ENCODE measurements around the gene DAPK1. TPM values are rescaled to one million over a fixed set of nuclear protein-coding genes. Genes with fewer than 3 reads are reported as not detected.

Gene DAPK1
- polyA plus RNA-seq, 1 donor = 24.9 TPM

DNA sequence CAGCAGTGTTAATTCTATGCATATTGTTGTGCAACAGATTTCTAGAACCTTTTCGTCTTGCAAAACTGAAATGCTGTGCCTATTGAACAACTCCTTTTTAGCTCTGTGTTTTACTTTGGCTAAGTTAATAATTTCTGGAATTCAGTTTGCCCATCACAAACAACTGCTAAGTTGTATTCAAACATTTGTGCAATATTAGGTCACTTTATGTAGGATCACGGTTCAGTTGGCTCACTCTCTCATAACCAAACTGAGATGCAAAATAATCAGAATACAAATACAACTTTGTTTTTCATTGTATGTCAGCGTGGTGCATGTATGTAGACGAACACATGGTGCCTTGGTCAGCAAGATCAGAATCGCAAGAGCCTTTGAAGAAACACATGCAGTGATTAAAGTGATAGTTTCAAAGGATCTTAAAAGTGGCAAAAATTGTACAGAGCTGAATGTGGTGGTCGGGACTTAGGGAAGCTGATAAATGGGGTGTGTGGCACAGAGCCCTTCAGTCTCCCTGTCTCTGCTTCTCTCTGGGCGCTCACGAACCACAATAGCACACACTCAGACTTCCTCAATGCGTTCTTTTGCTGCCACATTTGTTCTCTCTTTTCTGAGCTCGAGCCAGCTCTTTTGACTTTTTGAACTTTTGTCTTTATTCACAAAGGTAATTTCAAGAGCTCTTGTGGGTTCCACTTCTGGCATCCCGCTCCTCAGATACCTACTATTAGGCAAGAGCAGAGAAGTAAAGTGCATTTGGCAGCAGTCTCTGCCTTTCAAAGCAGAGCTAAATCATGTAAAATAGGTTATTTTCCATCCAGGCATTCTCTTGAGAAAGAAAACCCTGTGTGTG, 115.8 kb downstream of the DAPK1 start:
- Histone ChIP-seq H3K27me3 (ENCODE audit: control insufficient read depth, insufficient read depth, low read length) (no peaks in the 10 kb centered on the region), H3K9me3 (ENCODE audit: control insufficient read depth, low read depth, low read length) (no peaks in the 10 kb centered on the region), H3K36me3 (ENCODE audit: control insufficient read depth, insufficient read depth, low read length) (peaks cover 18% of the 10 kb centered on the region), H3K4me1 (ENCODE audit: control insufficient read depth, insufficient read depth, low read length) (no peaks in the 10 kb centered on the region), H3K4me3 (ENCODE audit: low read length) (no peak overlapping the region), H3K27ac (ENCODE audit: low read length) (no peak overlapping the region)
- DNase-seq = no peak
- 69% methylated on average over 2 of the region's 11 CpGs for WGBS (ENCODE audit: insufficient coverage, low lambda C conversion rate)

DNA sequence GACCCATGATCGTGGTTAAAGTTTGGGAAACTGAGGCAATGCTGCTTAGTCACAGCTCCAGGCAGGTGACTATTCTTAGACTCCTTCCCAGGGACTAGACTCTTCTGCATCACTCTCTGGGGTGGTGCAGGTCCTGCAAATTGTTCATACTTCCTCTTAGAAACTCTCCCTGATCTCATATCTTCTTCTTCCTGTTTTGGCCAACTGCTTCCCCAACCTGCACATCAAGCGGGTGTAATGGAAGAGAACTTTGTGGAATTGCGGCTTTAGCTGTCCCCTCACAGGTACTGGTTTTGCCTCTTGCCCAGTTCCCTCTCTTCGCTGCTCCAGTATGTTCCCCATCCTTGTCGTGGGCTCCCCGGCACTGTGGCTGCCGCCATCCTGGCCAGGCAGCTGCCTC, 116.7 kb downstream of the DAPK1 start:
- H3K27ac ChIP-seq (ENCODE audit: low read length) = no peak overlapping the region
- no peaks in the 10 kb centered on the region for H3K9me3 ChIP-seq (ENCODE audit: control insufficient read depth, low read depth, low read length)
- no CpG with 5 or more reads among the region's 7 CpGs for WGBS (ENCODE audit: insufficient coverage, low lambda C conversion rate)
- H3K36me3 ChIP-seq (ENCODE audit: control insufficient read depth, insufficient read depth, low read length) = peaks cover 23% of the 10 kb centered on the region
- no peaks in the 10 kb centered on the region for H3K4me1 ChIP-seq (ENCODE audit: control insufficient read depth, insufficient read depth, low read length)
- no peaks in the 10 kb centered on the region for H3K27me3 ChIP-seq (ENCODE audit: control insufficient read depth, insufficient read depth, low read length)
- no peak for DNase-seq
- no peak overlapping the region for H3K4me3 ChIP-seq (ENCODE audit: low read length)

DNA sequence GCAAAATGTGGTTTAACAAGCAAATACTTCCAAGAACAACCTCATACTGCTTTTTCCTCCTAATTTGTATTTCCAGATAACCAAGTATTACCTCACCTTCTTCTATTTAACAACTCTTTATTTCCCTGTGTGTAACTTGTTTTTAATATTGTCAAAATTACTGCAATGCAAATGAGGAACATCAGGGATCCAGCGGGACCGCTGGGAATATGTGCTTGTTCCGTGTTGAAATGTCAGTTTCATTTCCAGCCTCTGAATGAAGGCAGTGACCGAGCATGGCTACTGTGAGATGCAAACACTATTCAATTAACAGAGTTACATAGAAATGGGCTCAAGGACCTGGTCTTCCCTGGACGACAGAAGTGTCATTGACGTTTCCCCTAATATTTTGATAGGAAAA, 117.5 kb downstream of the DAPK1 start:
- WGBS (ENCODE audit: insufficient coverage, low lambda C conversion rate) = no CpG with 5 or more reads among the region's 6 CpGs
- no peak for DNase-seq
- Histone ChIP-seq H3K27me3 (ENCODE audit: control insufficient read depth, insufficient read depth, low read length) (no peaks in the 10 kb centered on the region), H3K4me1 (ENCODE audit: control insufficient read depth, insufficient read depth, low read length) (no peaks in the 10 kb centered on the region), H3K4me3 (ENCODE audit: low read length) (no peak overlapping the region), H3K9me3 (ENCODE audit: control insufficient read depth, low read depth, low read length) (no peaks in the 10 kb centered on the region), H3K27ac (ENCODE audit: low read length) (no peak overlapping the region), H3K36me3 (ENCODE audit: control insufficient read depth, insufficient read depth, low read length) (peaks cover 20% of the 10 kb centered on the region)

GRCh38 chr9:87615547-87616148, 118.0 kb downstream of the DAPK1 start:
- H3K9me3 ChIP-seq (ENCODE audit: control insufficient read depth, low read depth, low read length) = no peaks in the 10 kb centered on the region
- no CpG with 5 or more reads among the region's 6 CpGs for WGBS (ENCODE audit: insufficient coverage, low lambda C conversion rate)
- H3K27ac ChIP-seq (ENCODE audit: low read length) = no peak overlapping the region
- H3K4me3 ChIP-seq (ENCODE audit: low read length) = no peak overlapping the region
- DNase-seq = no peak
- no peaks in the 10 kb centered on the region for H3K27me3 ChIP-seq (ENCODE audit: control insufficient read depth, insufficient read depth, low read length)
- peaks cover 20% of the 10 kb centered on the region for H3K36me3 ChIP-seq (ENCODE audit: control insufficient read depth, insufficient read depth, low read length)
- H3K4me1 ChIP-seq (ENCODE audit: control insufficient read depth, insufficient read depth, low read length) = no peaks in the 10 kb centered on the region

GRCh38 chr9:87618226-87618625, 120.6 kb downstream of the DAPK1 start:
- DNase-seq = no peak
- Histone ChIP-seq H3K27me3 (ENCODE audit: control insufficient read depth, insufficient read depth, low read length) (no peaks in the 10 kb centered on the region), H3K9me3 (ENCODE audit: control insufficient read depth, low read depth, low read length) (no peaks in the 10 kb centered on the region), H3K4me3 (ENCODE audit: low read length) (no peak overlapping the region), H3K4me1 (ENCODE audit: control insufficient read depth, insufficient read depth, low read length) (no peaks in the 10 kb centered on the region), H3K27ac (ENCODE audit: low read length) (no peak overlapping the region), H3K36me3 (ENCODE audit: control insufficient read depth, insufficient read depth, low read length) (peaks cover 20% of the 10 kb centered on the region)
- WGBS (ENCODE audit: insufficient coverage, low lambda C conversion rate) = no CpG with 5 or more reads among the region's 2 CpGs

DNA sequence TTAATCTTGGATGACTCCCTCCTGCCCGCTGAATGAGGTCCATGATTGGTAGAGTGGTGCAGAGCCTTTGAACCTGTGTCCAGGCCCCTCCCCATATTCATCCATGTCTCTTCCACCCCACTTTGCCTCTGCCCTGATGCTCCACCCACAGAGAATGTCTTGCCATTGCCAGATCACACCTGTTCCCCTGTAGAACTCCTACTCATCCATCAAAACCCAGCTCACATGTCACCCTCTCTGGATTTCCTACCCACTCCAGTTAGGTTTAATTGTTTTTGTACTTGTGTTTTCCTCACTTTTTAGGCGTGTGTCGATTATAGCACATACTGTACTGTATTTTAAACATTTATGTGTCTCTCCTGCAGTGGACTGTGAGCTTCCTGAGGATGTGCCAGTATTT, 121.3 kb downstream of the DAPK1 start:
- Histone ChIP-seq H3K27ac (ENCODE audit: low read length) (no peak overlapping the region), H3K9me3 (ENCODE audit: control insufficient read depth, low read depth, low read length) (no peaks in the 10 kb centered on the region), H3K36me3 (ENCODE audit: control insufficient read depth, insufficient read depth, low read length) (peaks cover 20% of the 10 kb centered on the region), H3K4me3 (ENCODE audit: low read length) (no peak overlapping the region), H3K27me3 (ENCODE audit: control insufficient read depth, insufficient read depth, low read length) (no peaks in the 10 kb centered on the region), H3K4me1 (ENCODE audit: control insufficient read depth, insufficient read depth, low read length) (no peaks in the 10 kb centered on the region)
- no peak for DNase-seq
- no CpG with 5 or more reads among the region's 3 CpGs for WGBS (ENCODE audit: insufficient coverage, low lambda C conversion rate)

DNA sequence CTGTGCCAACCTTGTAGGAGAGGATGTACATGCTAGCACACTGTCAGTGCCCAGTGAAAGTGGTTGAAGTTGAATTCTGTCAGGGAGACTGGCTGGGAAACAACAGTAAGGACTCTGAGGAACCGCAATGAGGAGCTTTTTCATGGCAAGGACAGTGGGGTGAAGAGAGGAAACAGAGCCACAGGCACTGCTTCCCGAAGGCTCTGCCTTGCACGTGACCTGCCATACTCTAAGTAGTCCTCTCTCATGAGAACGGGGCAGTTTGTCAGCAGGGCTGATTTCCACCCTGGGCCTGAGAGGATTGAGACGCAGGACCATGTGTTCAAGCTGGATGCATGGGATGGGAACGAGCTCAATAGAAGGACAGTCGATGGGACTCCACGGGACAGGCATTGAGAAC, 121.7 kb downstream of the DAPK1 start:
- DNase-seq = no peak
- Histone ChIP-seq H3K4me1 (ENCODE audit: control insufficient read depth, insufficient read depth, low read length) (no peaks in the 10 kb centered on the region), H3K4me3 (ENCODE audit: low read length) (no peak overlapping the region), H3K27me3 (ENCODE audit: control insufficient read depth, insufficient read depth, low read length) (no peaks in the 10 kb centered on the region), H3K9me3 (ENCODE audit: control insufficient read depth, low read depth, low read length) (no peaks in the 10 kb centered on the region), H3K36me3 (ENCODE audit: control insufficient read depth, insufficient read depth, low read length) (peaks cover 23% of the 10 kb centered on the region), H3K27ac (ENCODE audit: low read length) (no peak overlapping the region)
- no CpG with 5 or more reads among the region's 8 CpGs for WGBS (ENCODE audit: insufficient coverage, low lambda C conversion rate)

GRCh38 chr9:87620731-87621322, 123.2 kb downstream of the DAPK1 start:
- Histone ChIP-seq H3K4me3 (ENCODE audit: low read length) (no peak overlapping the region), H3K9me3 (ENCODE audit: control insufficient read depth, low read depth, low read length) (no peaks in the 10 kb centered on the region), H3K4me1 (ENCODE audit: control insufficient read depth, insufficient read depth, low read length) (no peaks in the 10 kb centered on the region), H3K27me3 (ENCODE audit: control insufficient read depth, insufficient read depth, low read length) (no peaks in the 10 kb centered on the region), H3K27ac (ENCODE audit: low read length) (no peak overlapping the region), H3K36me3 (ENCODE audit: control insufficient read depth, insufficient read depth, low read length) (peaks cover 18% of the 10 kb centered on the region)
- WGBS (ENCODE audit: insufficient coverage, low lambda C conversion rate) = no CpG with 5 or more reads among the region's 4 CpGs
- no peak for DNase-seq

DNA sequence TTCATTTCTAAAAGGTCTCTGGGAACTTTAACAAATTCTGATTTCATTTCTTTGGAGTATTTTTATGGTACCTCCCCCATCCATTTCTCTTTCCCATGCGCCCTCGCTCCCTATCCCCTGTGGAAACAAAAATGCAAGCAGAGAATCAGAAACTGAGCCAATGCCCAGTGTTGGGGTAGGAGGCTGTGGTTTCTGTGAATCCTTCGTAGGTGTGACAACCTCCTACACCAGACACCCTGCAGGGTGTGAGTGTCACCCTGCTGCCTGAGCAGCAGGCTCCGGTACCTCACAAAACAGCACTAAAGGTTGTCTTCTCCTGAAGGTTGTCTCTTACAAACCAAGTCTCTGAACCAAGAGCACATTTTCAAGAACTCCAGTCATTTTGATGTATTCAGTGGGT, 124.4 kb downstream of the DAPK1 start:
- Histone ChIP-seq H3K9me3 (ENCODE audit: control insufficient read depth, low read depth, low read length) (no peaks in the 10 kb centered on the region), H3K27ac (ENCODE audit: low read length) (no peak overlapping the region), H3K27me3 (ENCODE audit: control insufficient read depth, insufficient read depth, low read length) (no peaks in the 10 kb centered on the region), H3K4me1 (ENCODE audit: control insufficient read depth, insufficient read depth, low read length) (no peaks in the 10 kb centered on the region), H3K4me3 (ENCODE audit: low read length) (no peak overlapping the region), H3K36me3 (ENCODE audit: control insufficient read depth, insufficient read depth, low read length) (peaks cover 14% of the 10 kb centered on the region)
- DNase-seq = no peak
- WGBS (ENCODE audit: insufficient coverage, low lambda C conversion rate) = 100% methylated on average over 1 of the region's 4 CpGs

- DNase-seq = no peak
- Histone ChIP-seq H3K27me3 (ENCODE audit: control insufficient read depth, insufficient read depth, low read length) (no peaks in the 10 kb centered on the region), H3K4me1 (ENCODE audit: control insufficient read depth, insufficient read depth, low read length) (no peaks in the 10 kb centered on the region), H3K27ac (ENCODE audit: low read length) (no peak overlapping the region), H3K36me3 (ENCODE audit: control insufficient read depth, insufficient read depth, low read length) (peaks cover 10% of the 10 kb centered on the region), H3K9me3 (ENCODE audit: control insufficient read depth, low read depth, low read length) (no peaks in the 10 kb centered on the region), H3K4me3 (ENCODE audit: low read length) (no peak overlapping the region)
- WGBS (ENCODE audit: insufficient coverage, low lambda C conversion rate) = 100% methylated on average over 2 of the region's 2 CpGs
These were observed 125.3 kb downstream of the DAPK1 start for GRCh38 chr9:87622923-87623322.

All from large intestine (tissue), 3 donors.